NB4 (cell line): ENCODE results near the gene NR3C1.

Experiments used
- DNase-seq: peaks from one replicate; pipeline ENCODE4 v3.0.0; 2010; ENCODE audit warnings: low read depth
- H3K4me3 ChIP-seq: one replicate; pipeline ENCODE4 v1.5.1; 2011; ENCODE audit warnings: mild to moderate bottlenecking, low read depth, low read length, moderate library complexity
- MAX ChIP-seq: IDR thresholded peaks from 2 replicates; pipeline ENCODE4 v1.6.1; 2011; ENCODE audit warnings: low read depth, low read length
- MYC ChIP-seq: IDR thresholded peaks from 2 replicates; pipeline ENCODE4 v1.6.1; 2011; ENCODE audit warnings: low read depth, low read length
- POLR2A ChIP-seq: IDR thresholded peaks from 2 replicates; pipeline ENCODE4 v1.6.1; 2011; ENCODE audit warnings: mild to moderate bottlenecking; ENCODE audit not compliant: insufficient read length; ENCODE audit errors: extremely low read depth
- TF ChIP-seq, protein P1 (sequence below): IDR thresholded peaks from one replicate; pipeline ENCODE4 v1.5.1; 2012; ENCODE audit warnings: low read depth, low read length

The NR3C1 gene

DNA sequence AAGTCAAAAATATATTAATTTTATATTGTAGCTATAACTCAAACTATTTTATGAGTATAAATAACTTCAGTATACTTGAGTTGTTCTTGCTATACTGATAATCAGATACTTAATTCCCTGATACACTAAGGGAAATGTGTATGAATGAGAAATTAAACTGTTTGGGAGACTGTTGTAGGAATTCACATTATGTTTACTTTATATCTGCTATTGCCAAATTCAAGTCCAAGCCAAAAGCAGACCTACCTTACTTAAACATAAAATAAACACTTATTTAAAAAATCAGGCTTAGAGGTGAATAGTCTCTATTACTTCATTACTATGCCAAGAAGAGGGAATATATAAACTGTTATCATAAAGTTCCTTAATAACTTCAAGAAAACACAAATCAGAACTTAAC is 13.2 kb downstream of the NR3C1 start:
- TF ChIP-seq, protein P1, sequence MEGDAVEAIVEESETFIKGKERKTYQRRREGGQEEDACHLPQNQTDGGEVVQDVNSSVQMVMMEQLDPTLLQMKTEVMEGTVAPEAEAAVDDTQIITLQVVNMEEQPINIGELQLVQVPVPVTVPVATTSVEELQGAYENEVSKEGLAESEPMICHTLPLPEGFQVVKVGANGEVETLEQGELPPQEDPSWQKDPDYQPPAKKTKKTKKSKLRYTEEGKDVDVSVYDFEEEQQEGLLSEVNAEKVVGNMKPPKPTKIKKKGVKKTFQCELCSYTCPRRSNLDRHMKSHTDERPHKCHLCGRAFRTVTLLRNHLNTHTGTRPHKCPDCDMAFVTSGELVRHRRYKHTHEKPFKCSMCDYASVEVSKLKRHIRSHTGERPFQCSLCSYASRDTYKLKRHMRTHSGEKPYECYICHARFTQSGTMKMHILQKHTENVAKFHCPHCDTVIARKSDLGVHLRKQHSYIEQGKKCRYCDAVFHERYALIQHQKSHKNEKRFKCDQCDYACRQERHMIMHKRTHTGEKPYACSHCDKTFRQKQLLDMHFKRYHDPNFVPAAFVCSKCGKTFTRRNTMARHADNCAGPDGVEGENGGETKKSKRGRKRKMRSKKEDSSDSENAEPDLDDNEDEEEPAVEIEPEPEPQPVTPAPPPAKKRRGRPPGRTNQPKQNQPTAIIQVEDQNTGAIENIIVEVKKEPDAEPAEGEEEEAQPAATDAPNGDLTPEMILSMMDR: no peak
- TF ChIP-seq MYC (no peak), POLR2A (no peak), MAX (no peak)
- no peak for DNase-seq
- no peak overlapping the region for H3K4me3 ChIP-seq

GRCh38 chr5:143386725-143387124 is 16.8 kb downstream of the NR3C1 start:
- TF ChIP-seq POLR2A (no peak), MYC (no peak), MAX (no peak)
- TF ChIP-seq, protein P1: no peak
- DNase-seq: no peak
- H3K4me3 ChIP-seq: no peak overlapping the region

- no peak overlapping the region for H3K4me3 ChIP-seq
- TF ChIP-seq MYC: no peak
- TF ChIP-seq MAX: no peak
- TF ChIP-seq, protein P1: no peak
- TF ChIP-seq POLR2A: no peak
Observed at GRCh38 chr5:143384865-143385657, 18.4 kb downstream of the NR3C1 start.

GRCh38 chr5:143383988-143384387 is 19.5 kb downstream of the NR3C1 start:
- no peak overlapping the region for H3K4me3 ChIP-seq
- TF ChIP-seq, protein P1: no peak
- TF ChIP-seq POLR2A: no peak
- TF ChIP-seq MYC: no peak
- no peak for TF ChIP-seq MAX
- peak; percentile 23 for DNase-seq

More at GRCh38 chr5:143384865-143385657, 18.4 kb downstream of the NR3C1 start:
- no peak for DNase-seq

DNA sequence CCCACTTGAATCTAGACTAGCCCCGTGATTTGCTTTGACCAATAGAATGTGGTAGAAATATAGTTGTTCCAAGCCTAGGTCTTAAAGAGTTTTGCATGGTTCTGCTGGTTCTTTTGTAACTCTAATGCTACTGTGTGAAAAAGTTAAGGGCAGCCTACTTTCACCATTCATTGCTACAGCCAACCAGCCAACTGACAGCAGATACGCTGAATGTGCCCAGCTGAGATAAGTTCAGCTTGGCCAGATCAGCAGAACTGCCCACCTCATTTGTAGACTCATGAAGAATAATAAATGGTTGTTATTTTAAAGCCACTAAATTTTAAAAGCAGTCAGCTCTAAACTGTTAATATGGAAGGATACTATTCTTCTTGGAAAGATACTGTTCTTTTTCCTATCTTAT is 23.9 kb downstream of the NR3C1 start:
- no peak overlapping the region for H3K4me3 ChIP-seq
- no peak for DNase-seq
- TF ChIP-seq MYC: no peak
- no peak for TF ChIP-seq MAX
- no peak for TF ChIP-seq POLR2A
- TF ChIP-seq, protein P1: no peak
